SK-N-SH (cell line): Measurements from ENCODE around the gene ETS1.

Experiments used
- CTCF ChIP-seq: fragments of 200-600 bp; sonication (generic); IDR thresholded peaks from 2 replicates; pipeline ENCODE4 v1.6.1; 2017; ENCODE audit warnings: antibody characterized with exemption, mild to moderate bottlenecking, moderate library complexity
- GABPA ChIP-seq: IDR thresholded peaks from 2 replicates; pipeline ENCODE4 v1.4.0; 2012; ENCODE audit warnings: low read depth, mild to moderate bottlenecking
- REST ChIP-seq: IDR thresholded peaks from 2 replicates; pipeline ENCODE4 v1.6.1; 2012; ENCODE audit warnings: mild to moderate bottlenecking, low read depth, low read length, moderate library complexity
- TCF12 ChIP-seq: IDR thresholded peaks from 2 replicates; pipeline ENCODE4 v1.4.0; 2012
- YY1 ChIP-seq: IDR thresholded peaks from 2 replicates; pipeline ENCODE4 v1.4.0; 2012; ENCODE audit warnings: low read depth, mild to moderate bottlenecking
- ZBTB33 ChIP-seq: IDR thresholded peaks from 2 replicates; pipeline ENCODE4 v1.4.0; 2012; ENCODE audit warnings: low read depth, borderline replicate concordance

GRCh38 chr11:128480665-128481064 lies 106.7 kb downstream of the ETS1 start:
- TF ChIP-seq CTCF: no peak
- no peak for TF ChIP-seq YY1
- no peak for TF ChIP-seq ZBTB33
- no peak for TF ChIP-seq GABPA
- TF ChIP-seq REST: no peak
- TF ChIP-seq TCF12: no peak
